GM18858 (cell line): ENCODE results near the gene SAMD7.

Experiments
- ATAC-seq: cut with Tn5 transposase; IDR thresholded peaks from one replicate; pipeline ENCODE4 v1.9.1; 2021; ENCODE audit not compliant: unreplicated experiment

Gene SAMD7

DNA sequence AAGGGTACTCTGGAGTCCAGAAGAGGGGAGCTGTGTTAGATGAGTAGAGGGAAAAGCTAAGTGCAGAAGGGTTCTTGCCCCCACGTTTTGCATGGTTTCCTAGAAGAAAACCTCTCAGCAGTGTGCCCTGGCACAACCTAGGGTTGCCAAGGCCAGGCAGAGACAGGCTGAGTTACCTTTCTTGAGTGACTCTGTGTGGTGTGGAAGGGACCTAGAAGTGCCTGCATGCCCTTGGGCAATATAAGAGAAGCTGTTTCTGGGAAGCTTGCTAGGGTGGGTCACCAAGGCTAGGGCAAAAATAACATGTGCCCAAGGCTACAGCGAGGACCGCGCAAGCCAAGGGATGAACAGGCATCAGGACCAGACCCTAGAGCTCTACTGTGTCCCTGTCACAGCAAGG is 3.4 kb upstream of the SAMD7 start:
- no peak for ATAC-seq

DNA sequence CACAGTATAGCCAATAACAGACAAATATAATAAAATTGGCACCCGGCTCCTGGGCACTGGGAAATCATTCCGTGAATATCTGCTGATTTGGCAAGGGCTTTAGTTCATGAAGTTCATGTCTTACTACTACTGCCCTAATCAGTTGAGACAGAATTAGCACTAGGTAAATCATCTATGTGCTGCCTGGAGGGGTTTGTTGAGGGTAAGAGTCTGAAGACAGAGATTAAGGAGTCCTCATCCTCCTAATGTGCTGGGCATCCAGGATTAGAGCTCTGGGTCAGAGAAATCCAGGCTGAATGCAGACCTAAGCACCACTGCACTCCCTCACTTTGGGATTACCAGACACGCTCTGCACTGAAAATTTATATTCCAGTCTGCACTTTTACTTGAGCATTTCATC is 2.0 kb downstream of the SAMD7 start:
- ATAC-seq, result no peak

DNA sequence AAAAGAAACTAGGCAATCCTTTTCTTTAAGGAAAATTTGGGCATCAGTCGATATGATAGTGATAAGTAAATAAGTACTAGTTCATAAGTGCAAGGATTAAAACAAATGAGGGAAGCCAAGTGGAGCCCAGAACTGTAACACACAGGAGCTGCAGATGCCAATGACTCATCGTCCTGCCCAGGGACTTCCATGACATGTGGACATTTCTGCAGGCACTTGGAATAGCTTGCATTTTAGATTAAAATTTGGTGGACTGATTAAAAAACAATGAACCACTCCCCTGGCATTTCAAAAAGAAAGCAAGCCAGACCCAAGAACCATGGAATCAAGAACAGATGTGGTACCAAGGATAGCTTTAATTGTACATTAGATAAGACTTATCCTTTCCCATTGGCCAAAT is 2.9 kb downstream of the SAMD7 start:
- ATAC-seq, result no peak

GRCh38 chr3:169923189-169923588 is 11.8 kb downstream of the SAMD7 start:
- no peak for ATAC-seq

GRCh38 chr3:169923831-169924230 is 12.5 kb downstream of the SAMD7 start:
- ATAC-seq, result no peak

- ATAC-seq, result no peak
These were observed 18.6 kb downstream of the SAMD7 start for GRCh38 chr3:169929830-169930519.

- no peak for ATAC-seq
These were observed 19.5 kb downstream of the SAMD7 start for GRCh38 chr3:169930843-169931242.

DNA sequence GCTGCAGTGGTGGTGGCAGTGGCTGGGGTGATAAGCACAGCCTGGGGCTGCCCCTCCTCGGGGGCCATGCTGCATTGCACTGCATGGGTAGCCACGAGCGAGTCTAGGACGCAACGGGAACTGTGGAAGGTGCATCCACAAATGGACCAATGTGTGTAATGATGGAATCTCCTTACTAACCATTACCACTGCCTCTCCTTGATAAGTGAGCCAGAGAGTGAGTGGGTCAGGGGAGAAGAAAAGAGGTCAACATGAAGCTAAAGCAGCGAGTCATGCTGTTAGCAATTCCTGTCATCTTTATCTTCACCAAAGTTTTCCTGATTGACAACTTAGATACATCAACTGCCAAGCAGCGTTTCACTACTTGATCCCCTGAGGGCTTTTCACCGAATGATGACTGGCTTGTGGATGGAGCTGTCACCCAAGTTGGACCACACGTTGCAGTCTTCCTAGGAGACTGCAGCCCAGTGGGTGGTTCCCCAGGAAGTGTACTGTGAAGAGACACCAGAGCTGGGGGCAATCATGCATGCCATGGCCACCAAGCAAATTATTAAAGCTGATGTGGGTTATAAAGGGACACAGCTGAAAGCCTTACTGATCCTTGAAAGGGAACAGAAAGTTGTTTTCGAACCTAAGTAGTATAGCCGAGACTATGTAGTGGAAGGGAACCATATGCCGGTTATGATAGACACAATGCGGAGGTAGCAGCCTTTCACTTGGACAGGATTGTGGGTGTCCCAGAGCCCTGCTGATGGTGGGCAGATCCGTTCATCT is 20.6 kb downstream of the SAMD7 start:
- ATAC-seq, result peak; percentile 90

DNA sequence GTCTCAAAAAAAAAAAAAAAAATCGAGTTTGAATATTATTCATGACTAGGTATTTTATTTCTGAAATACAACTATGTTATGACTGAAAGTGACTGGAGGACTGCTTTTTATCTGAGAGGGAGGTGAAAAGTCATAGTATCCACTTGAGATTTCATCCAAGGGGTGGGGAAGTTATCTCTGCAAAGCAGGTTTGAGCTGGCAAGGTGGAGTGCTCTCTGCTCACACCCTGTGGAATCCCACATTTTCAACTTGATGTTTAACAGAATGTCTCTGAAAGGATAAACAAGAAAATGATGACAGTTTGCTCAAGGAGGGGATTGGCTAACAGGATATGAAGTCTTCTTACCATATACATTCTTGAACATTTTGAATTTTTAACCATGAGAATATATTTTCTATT is 27.9 kb downstream of the SAMD7 start:
- no peak for ATAC-seq

GRCh38 chr3:169939751-169940150 is 28.4 kb downstream of the SAMD7 start:
- ATAC-seq, result no peak

DNA sequence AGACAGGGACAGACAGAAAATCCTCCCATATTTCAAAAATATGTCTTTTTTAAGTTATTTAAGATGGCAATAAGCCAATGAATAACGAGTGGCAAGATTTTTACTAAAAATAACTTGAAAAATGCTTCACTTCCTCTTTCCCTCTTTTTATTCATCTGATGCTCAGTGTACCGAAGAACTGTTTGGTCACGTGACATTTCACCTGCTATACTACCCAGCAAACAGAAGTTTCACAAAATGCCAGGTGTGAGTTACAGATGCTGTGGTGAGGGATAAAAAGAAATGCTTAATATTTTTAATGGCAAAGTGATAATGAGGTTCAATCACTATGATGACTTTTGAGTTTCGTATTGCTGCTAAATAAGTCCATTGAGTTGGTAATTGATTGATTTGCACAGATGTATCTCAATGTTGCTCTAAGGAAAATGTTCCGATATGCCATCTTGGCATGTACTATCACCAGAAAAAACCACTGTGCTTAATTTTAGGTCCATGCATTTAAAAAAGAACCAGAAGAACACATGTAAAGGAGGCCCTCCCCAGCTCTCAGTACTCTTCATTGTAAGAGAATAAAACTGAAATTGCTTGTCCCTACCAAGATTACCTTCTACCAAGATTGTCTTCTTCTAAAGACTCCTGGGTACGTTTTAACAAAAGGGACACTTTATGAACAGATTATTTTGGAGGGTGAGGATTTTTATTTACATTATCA is 29.3 kb downstream of the SAMD7 start:
- ATAC-seq, result peak; percentile 74

DNA sequence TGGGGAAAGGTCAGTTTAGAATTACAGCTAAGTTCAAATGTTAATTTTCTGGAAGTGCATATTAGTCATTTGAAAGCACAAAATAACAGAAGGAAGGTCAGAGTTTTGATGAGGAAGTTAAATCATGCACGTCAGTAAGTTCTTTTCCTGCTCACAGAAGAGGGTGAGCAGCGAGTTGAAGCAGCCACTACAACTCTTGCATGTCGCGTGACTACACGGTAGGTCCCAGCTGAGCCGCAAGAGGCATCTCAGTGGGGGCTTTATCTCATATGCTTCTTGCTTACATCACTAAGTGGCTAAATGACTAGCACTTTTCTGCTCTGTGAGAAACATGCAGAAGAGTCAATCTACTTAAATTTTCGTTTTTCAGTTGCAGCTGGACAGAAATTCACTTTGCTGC is 33.9 kb downstream of the SAMD7 start:
- peak; percentile 76 for ATAC-seq

DNA sequence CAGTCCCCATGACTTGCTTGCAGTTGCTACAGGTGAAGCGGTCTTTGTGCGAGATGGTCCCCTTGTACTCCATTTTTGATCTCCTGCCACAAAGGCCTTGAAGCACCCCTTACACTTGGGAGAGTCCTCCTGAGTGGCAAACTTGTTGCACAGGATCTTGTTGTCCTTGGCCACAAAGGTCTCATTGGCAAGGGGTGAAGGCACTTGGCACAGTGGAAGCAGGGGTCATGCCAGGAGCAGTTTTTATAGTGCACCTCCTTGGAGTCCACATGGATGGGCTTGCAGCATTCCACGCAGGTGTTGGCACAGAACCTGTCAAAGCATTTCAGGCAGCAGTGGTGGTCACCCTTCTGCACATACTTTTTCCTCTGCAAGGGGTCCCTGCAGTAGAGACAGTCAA is 35.0 kb downstream of the SAMD7 start:
- ATAC-seq, result no peak

DNA sequence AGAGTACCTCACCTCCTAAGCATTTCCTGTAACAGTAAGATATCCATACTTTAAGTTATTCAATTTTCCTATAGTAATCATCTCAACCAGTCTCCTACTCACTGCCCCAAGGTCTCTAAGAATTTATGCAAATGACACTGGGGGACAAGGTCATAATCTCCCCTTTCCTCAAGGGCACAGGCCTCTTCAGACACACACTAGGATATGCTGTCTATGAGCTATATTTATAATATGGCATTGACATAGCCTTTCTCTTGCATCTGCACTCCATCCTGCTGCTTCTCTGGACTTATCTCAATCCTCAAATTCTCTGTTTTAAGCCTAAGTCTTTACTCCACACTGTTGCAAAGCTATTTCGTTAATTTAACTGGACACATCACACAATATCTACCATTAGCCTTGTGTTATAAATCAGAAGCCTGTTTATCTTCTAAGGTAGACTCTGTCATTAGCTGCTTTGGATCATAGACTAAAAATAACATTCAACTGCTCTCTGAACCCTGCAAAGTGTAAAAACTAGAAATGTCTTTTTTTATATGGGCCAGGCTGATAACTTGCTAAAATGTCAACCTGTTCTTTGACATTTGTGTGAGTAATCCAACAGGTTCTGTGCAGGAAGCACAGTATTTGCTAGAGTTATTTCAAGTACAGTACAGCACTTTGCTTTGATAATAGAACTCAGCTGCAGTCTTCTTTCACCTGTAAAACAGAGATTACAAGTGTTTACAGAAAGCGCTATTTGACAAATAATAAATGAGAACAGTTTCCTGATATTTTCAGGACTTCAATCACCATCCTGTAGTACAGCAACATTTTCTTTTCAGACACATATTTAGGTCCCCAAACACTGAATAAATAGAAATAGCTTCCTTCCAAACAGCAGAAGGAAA is 37.4 kb downstream of the SAMD7 start:
- no peak for ATAC-seq

GRCh38 chr3:169952045-169952444 is 40.7 kb downstream of the SAMD7 start:
- no peak for ATAC-seq

DNA sequence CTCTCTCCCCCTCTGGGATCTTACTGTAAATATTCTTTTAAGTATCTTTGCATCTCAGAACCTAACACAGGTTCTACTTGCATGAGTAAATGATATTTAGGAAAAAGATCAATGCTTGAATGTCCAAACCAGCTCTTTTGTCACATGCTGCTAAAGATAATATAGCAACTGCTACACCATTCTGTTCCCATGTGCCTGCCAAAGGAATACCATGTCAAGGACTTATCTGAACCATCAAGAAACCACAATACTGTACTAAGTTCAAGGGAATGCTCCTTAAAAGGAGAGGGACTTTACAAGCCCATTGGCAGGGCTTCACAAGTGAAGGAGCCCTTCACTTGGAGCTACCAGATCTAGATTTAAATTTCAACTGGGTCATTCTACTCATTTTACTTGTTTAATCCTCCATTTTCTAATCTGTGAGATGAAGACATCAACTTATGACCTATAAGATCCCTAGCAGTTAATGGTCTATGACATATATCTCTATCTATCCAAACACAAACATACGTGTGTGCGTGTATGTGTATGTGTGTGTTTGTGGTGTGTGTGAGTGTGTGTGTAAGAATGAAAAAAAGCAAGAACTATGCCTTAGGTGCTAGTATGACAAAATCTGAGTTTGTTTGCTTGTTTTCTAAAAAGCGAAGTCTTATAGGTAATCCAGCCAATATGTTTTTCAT is 42.2 kb downstream of the SAMD7 start:
- ATAC-seq, result peak; percentile 6

GRCh38 chr3:169954142-169954756 is 42.9 kb downstream of the SAMD7 start:
- ATAC-seq, result peak; percentile 66

DNA sequence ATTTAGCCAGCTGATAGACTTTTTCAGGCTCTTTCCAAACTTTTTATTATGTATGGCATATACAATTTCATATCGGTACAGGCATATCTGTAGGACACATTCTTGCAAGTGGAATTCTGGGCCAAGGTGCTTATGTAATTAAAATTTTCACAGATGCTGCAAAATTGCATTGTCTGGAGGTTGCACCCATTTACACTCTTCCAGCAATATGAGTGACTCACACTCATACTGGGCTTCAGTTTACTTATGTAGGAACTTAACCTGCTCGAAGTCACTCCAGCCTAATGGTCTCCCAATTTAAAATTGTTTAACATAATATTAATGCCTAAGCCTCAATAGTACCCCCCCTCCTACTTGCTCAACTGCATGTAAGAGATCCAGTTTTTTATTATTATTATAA is 44.0 kb downstream of the SAMD7 start:
- no peak for ATAC-seq

DNA sequence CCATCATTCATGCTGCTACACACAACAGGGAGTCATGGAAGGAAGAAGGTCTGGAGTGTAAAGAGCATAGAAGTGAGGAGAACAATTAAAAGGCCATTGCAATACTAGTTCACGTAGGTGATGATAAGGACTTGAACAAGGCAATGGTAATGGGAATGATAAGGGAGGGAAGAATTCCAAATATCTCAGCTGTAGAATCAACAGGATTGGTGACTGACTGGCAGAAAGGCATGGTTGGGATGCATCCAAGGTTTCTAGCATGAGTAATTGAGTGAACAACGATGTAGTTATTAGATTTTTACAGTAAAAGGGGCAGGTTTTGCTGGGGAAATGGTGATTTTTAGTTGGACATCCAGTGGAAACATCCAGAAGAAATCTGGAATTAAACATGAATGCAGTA is 52.8 kb downstream of the SAMD7 start:
- ATAC-seq, result no peak
